H1 (cell line): ENCODE results near the gene CCDC80. TPM values are rescaled to one million over a fixed set of nuclear protein-coding genes. Genes with fewer than 3 reads are reported as not detected.

Source experiments
- BACH1 ChIP-seq: IDR thresholded peaks from 2 replicates; pipeline ENCODE4 v1.6.1; 2012; ENCODE audit warnings: low read length, improper control_type of control experiment
- CTBP2 ChIP-seq: IDR thresholded peaks from 2 replicates; pipeline ENCODE4 v1.7.0; 2011; ENCODE audit warnings: borderline replicate concordance, mild to moderate bottlenecking, moderate library complexity, mixed read lengths, low read length; ENCODE audit not compliant: insufficient read depth, insufficient read length
- POLR2AphosphoS5 ChIP-seq: IDR thresholded peaks from 2 replicates; pipeline ENCODE4 v1.6.1; 2011; ENCODE audit warnings: low read depth, low read length
- TAF1 ChIP-seq: IDR thresholded peaks from 2 replicates; pipeline ENCODE4 v1.6.1; 2011; ENCODE audit warnings: mild to moderate bottlenecking, low read depth, low read length
- polyA plus RNA-seq, 7 experiments: library from polyadenylated mRNA; depleted of rRNA in 3 of 7; stranded (reverse) in 5 of 7; unstranded in 2 of 7; fragments of >200 nt in 5 of 7; fragments of 200-250 nt in 2 of 7; gene quantifications; 1 replicate in 5 of 7; 2 replicates in 1 of 7; 4 replicates in 1 of 7; pipeline versions ENCODE4 v1.2.1 to v1.2.3, GENCODE V29; 2011 to 2013; ENCODE audit warnings: missing spikeins in 2 of 7, mixed read lengths in 2 of 7
- total RNA-seq: library from RNA; stranded (reverse); fragmentation: NEBNext Ultra II Directional; extraction: Animal tissue kit (Norgen Biotek cat#: 25700); gene quantifications from 2 replicates; pipeline ENCODE4 v1.2.1, GENCODE V29; 2021

CCDC80 gene
- total and polyA plus RNA-seq, 2 of the 8 experiments (the other 6 are each of a cell fraction or from before 2014, with no cell fraction given): 1.1 to 12.9 TPM

DNA sequence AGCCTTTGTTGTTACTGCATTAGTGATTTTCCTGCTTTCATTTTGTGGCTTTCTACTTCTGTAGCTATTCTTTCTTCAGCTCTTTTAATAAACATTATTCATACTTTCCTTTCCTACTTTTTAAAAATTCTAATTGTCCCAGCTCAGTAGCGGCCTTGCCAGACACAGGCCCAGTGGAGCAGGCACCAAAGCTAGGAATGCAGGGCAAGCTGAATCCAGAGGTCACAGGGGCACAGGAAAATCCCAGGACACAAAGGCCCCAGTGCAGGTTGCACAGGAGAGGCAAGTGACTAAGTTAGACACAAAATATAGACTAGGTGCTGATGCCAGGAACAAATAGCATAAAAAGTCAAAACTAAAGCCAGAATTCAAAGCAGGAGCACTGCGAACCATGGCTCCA is 49.0 kb upstream of the CCDC80 start (continued):
- TF ChIP-seq CTBP2 (no peak), POLR2AphosphoS5 (no peak), TAF1 (no peak), BACH1 (no peak)
